GM18499 (cell line): ENCODE data around the gene AGPS.

ENCODE experiments used
- ATAC-seq: cut with Tn5 transposase; IDR thresholded peaks from one replicate; pipeline ENCODE4 v1.9.1; 2021; ENCODE audit warnings: moderate number of reproducible peaks; ENCODE audit not compliant: insufficient read depth, unreplicated experiment

Gene AGPS

DNA sequence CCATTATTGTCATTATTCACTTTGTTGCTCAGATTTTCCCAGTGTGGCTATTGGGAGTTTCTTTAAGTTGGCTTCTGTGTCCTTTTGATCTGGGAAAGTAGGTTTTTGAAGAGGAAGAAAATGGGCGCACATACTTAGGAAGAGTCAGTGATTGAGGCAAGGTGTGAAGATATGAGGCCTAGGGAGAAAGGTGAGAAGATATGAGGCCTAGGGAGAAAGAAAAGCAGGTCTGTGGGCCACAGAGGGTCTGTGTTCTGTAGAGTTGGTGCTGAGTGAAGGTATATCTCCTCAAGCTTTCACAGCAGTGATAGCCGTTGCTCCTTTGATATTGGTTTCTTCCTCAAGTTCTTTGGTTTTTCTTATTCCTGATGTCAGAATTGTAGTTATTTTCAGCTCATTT, 126.2 kb downstream of the AGPS start:
- ATAC-seq = no peak

DNA sequence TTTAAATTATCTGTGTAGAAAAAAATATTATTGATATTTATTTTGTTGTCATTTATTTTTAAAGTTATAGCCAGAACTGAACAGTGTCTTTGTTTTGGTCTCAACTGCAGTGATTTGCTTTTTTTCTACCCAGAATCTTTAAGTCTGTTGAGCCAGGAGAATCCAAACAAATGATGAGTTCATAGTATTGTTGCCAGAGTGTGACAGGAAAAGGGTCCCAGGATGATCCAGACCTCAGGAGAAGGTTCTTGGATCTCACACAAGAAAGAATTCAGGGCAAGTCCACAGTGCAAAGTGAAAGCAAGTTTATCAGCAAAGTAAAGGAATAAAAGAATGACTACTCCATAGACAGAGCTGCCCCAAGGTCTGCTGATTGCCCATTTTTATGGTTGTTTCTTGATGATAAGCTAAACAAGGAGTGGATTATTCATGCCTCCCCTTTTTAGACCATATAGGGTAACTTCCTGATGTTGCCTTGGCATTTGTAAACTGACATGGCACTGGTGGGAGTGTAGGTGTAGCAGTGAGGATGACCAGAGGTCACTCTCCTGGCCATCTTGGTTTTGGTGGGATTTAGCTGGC, 127.1 kb downstream of the AGPS start:
- no peak for ATAC-seq

DNA sequence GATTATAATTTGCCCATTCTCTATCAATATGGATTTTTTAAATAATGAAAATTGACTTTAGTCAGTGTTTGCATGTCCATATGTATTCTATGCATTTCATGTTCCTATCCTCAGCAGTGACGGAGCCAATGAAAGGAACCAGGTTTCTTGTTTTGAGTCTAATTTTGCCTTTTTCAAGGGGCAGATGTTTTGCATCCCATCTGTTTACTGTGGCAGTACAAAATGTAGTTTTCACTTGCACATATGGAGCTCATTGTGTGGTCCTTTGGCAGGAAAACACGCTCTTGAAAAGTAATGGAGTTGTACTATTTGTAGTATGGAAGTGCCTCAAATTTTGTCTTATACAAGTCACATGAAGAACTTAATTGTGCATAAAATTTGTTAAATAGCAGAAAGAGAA, 127.8 kb downstream of the AGPS start:
- ATAC-seq = no peak

DNA sequence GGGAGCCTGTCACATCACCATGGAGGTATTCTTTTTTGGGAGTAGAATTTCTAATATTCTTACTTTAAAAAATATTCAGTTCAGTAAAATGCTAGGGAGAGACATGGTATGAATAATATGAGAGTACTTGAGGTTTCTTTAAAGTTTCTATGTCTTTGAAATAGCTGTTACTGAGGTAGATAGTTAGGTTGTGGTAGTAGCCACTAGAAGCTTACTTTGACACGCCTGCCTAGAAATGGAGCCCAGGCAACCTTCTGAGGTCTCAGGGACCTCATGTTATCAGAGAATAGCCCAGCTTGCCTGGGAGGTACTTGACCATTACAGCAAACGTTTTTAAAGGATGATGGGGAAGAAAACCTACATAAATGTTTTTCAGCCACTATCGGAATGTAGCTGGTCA, 131.2 kb downstream of the AGPS start:
- no peak for ATAC-seq

DNA sequence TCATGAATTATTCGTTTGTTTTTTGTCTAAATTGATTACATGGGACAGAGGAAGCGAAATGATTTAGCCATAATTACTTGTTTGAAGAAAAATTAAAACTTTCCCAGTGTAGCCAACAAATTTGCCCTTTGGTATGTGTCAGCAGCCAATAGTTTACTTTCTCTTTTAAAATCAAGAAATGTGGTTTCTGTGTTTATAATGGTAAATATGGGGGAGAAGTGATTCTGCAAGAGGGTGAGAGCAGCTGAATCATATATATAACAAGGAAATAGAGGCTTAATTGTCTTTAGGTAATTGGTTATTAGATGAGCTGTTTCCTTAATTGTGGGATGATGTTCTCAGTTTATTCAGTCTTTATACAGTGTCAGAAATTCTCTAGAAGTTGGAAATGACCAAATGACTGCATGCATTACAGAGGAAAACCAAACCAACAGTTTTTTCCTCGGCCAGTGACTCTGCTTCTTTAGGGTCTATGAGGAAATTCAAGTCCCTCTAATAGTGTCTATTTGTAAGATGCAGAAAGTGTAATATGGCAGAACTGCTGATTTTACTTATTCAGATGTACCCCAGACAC, 132.9 kb downstream of the AGPS start:
- ATAC-seq = no peak

DNA sequence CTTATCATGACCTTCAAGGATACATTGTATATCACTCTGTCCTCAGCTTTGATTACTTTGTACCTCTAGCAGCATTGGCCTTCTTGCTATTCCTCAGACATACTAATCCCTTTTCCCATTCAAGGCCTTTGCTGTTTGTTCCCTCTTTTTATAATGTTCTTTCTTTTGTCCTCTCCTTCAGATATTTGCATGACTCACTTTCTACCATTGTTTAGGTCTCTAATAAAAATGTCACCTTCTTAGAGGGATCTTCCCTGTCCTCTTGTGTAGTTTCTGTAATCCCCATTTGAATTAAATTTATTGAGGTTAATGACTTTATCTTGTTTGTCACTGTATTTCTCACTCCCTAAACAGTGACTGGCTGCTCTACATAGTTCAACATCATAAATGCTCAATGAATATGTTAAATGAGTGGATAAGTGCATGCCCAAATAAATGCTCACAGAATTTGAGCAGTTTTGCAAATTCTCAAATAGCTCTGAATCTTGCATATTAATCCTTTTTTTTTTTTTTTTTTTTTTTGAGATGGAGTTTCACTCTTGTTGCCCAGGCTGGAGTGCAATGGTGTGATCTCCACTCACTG, 135.9 kb downstream of the AGPS start:
- no peak for ATAC-seq

DNA sequence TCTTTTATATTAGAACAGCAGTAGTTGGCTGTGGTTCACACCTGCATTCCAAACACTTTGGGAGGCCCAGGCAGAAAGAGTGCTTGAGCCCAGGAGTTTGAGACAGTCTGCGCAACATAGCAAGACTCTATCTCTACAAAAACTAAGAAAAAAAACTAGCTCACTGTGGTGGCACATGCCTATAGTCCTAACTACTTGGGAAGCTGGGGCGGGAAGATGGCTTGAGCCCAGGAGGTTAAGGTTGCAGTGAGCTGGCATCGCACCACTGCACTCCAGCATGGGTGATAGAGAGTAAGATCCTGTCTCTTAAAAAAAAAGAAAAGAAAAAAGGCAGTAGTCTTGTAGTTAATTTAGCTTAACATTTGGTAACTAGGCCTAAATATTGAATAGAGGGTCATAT, 136.6 kb downstream of the AGPS start:
- ATAC-seq = no peak

DNA sequence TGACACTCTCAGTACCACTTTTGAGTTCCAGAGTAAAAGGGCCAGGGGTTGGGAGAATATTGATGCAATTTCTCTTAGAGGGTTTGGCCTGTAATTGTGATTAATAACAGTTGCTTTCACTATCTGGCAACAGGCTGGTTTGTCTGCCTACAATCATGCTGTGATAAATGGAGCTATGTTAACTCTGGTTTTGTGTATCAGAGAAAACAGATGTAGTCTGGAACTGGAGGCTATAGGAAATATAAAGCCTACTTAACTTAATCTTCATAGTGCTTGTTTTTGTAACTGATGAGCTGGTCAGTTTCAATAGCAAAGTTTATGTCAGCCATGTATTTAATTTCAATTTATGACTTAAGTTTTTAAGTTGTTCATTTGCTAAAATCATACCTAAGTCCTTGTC, 138.0 kb downstream of the AGPS start:
- ATAC-seq = no peak

DNA sequence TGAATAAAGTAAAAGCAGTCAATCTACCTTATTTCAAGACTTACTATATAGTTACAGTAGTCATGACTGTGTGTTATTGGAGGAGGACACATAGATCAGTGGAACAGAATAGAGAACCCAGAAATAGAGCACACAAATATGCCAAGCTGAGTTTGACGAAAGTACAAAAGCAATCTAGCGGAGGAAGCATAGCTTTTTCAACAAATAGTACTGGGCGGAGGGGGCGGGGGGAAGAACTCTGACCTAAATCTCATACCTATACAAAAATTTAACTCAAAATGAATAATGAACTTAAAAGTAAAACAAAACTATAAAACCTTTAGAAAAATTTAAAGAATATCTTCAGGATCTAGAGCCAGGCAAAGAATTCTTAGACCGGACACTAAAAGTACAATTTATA, 139.1 kb downstream of the AGPS start:
- no peak for ATAC-seq

DNA sequence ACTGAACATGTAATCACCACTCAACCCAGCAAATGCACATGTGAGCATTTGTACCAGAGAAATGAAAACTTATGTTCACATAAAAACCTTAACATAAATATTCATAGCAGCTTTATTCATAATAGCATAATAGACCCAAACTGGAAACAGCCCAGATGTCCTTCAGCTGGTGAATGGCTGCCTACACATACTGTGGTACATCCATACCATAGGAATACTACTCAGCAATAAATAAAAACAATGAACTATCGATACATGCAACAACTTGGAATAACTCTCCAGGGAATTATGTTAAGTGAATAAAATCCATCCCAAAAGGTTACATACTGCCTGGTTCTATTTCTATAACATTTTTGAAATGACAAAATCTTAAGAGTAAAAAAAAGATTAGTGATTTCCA, 140.0 kb downstream of the AGPS start:
- no peak for ATAC-seq

DNA sequence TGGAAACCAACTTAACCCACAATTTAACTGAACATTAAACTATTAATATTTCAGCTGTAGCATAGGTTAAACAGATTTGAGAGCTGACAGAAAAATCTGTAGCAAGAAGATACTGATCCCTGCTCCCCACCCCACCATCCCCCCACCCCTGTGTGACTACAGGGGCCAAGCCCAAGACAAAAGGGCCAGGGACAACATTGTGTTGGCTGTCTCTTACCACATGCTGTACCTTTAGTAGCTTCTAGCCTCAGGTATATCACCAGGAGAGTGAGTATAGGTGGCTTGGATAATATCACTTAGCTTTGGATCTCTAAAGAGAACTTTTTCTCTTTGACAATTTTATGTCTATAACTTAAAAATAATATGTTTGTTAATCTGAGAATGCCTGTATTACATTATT, 140.7 kb downstream of the AGPS start:
- no peak for ATAC-seq

DNA sequence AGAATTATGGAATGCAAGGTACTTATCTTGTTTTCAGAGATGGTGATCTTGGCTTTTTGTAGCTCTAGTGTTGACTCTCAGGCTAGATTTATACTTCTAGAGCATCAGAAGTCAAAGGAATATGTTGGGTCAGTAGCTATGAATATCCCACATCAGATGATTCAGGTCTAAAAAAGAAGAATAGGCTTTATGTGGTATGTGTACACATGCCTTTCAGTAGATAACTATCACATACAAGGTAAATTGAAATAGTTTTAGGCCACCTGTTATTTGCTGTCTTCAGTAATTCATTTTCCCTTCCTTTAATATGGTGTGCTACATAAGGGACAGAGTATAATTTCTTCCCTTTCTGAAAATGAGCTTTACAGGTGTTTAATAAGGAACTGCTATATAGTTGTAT, 142.4 kb downstream of the AGPS start:
- no peak for ATAC-seq

DNA sequence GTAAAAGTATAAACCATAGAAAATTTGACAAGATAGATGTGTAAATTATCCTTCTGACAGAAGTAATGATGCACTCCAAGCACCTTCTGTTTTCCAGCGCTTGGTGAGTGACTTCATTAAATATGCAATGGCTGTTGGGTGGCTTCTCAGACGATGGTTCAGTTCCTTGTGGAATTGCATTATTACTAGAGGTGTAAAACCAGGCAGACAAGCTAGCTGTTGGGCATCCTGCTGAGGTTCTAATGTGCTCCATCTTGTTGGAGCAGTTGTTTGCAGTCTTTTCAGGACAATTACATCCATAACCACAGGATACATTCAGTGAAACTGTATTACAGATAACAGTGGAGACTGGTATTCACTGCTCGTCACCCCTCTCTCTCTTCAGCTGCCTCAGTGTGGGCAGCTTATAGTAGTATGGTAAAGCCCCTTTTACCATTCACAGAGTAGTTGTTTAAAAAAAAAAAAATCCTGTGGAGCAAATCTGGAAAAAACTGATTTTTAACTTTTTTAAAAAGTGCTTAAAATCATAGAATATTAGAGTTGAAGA, 143.5 kb downstream of the AGPS start:
- no peak for ATAC-seq

DNA sequence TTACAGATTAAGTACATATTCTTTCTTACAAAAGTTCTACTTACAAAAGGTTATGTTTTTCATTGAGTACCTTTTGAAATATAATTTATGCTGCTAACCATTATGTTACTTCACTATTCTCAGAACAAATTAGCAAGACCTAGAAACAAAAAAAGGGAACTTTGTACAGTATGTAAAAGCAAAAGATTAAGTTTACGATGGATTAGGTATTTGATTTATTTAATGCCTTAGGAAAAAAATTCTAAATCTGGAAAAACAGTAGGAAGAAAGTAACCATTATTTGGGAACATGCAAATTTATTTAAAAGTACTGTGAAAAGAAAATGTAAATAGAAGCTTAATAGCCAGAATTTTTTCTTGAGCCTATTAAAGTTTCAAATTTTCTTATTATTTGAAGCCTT, 144.6 kb downstream of the AGPS start:
- ATAC-seq = no peak

DNA sequence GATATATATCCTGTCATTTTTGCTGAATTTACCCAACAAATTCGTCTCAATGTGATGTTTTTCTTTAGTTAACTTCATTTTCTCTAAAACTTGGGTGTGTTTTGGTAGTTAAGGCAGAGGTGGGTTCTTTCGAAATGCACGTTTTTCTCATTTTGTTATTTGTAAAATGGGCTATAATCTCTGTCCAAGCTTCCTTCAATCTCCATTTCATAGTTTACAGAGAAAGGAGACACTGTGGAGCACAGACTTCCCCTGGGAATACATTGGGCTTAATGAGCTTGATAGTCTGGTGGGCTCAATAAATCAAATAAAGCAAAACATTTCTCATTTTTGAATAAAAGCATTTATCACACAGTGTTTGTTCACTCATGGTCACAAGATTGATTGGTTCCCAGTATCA, 145.1 kb downstream of the AGPS start:
- ATAC-seq = no peak

DNA sequence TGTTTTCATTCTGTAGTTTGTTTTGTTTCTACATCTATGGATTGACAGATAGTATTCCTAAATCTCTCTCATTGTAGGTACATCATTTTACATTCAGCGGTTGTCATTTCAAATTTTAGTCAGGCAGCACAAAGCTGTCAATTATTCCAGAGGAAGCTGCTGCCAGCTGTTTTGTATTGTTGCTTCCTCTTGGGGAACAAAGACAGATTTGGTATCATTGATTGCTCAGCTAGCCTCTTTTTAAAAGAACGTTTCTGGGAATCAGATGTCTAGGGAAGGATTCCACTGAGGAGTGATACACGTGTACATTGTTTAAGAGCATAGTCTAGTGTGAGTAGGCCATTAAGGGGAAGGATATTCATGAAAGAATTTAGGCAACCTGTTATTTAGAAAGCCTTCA, 145.8 kb downstream of the AGPS start:
- no peak for ATAC-seq

DNA sequence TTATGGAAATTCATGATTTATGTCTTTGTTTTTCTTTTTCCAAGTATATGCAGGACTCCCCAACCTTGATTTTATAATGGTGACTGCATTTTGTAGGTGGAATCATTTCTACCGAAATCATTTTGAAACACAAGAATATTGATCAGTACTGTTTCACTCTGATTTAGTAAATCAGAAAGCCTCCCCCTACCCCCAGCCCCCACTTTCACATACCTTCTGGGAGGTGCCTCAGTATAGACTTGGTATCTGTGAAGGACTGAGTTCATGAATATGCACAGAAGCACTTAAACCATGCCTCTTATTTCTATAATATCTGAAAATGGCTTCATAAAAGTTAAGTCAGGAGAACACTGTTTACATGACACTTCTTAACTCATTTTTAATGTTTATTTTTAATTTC, 147.7 kb downstream of the AGPS start:
- no peak for ATAC-seq

DNA sequence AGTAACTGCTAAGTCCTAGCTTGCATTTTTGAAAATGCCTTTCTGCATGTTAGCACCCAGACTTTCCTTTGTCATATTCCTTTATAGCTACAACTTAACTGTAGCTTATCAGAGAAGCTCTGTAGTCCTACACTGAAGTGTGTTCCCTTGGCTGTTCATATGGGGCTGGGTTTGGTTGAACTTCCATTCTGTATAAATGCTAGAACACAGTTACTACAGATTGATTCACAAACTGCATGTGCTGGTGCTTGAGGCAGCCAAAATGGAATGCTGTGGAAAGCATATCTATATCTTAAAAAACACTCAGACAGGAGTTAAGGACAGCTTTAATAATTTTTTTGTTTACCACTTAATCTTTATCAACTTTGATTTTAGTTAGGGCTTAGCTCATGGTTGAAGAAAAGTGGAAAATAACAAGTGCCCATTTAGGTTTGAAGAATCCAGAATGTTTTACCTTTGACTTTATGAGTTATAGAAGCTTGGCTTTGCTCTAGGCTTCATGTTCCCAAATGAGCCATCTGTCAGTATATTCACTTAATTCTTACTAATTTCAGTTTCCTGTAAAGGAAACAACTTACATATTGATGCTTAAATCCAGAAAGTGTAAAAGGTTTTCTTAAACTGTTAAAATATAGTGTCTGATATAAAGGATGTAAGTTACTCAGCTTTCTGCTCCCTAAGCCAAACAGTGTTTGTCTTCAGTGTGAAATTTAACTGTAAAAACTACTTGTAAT, 148.9 kb downstream of the AGPS start:
- ATAC-seq = no peak

DNA sequence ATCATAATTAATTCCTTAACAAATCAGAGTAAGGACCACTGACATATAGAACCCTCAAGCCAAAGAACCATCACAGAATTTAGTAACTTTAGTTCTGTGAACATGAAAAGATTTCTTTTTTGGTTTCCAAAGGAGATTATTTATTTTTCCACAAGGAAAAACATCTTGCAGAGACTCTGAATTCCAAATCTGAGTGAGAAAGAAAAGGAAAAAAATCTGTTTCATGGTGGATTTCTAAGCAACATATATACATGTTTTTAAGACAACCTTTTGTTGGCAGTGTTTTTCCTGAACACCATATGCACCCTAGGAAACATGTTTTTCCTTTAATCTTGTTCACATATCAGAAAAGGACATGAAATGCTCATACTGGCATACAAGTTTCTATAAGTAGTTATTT, 149.8 kb downstream of the AGPS start:
- ATAC-seq = no peak

DNA sequence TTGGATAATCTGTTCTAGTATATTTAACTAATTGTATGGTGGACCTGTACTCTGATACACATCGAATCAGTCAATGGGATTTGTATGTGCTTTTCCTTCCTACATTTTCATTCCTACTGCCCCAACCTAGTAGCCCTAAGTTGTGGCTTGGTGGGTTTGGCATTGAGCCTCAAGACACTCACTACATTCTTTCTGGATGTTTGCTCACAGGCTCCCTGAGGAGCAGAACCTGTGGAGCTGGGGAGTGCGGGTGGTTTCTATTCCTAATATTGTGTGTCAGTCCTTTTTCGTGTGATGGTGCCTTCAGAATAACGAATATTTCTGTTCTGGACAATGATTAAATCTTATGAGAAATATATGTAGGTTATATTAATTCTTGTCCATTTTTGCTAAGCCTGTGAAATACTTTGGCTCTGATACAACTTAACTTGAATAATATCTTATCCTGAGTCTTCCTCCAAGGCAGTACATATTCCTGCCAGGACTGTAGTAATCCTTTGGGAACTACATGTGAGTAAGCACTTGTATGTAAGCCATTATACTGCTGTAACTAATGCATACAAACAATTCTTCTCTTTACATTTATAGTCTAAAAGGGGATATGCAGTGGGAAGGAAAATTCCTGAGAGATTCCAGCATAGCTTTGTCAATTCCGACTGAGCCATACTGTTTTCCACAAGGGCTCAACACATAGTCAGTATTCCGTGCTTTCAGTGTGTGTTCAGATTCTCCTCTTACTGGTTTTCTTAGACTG, 150.6 kb downstream of the AGPS start:
- no peak for ATAC-seq

DNA sequence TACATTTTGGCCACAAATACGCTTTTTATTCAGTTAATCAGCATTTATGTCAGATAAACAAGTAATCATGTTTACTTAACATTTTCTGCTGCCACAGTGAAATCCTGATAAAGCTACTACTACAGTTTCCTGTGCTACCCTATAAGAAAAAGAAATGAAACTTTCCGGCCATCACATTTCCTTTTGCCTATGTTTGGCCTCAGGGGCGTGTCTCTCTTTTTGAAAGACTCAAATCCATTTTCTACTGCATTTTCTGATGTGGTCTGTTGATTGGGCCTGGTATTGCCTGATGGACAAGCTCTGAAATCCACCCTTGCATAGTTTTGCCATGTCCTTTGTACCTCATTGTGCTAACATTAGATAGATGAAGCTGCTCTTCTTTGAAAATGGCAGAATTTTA, 152.6 kb downstream of the AGPS start:
- no peak for ATAC-seq
